Measurements from ENCODE around the gene IBSP. TPM values are rescaled to one million over a fixed set of nuclear protein-coding genes. Genes with fewer than 3 reads are reported as not detected.

IBSP gene
- total and polyA plus RNA-seq, 2 donors from 2014 or later = not detected

- intact Hi-C loops (cut with DNase I) = no loop called here
- TF ChIP-seq CTCF (IDR thresholded peaks at IDR 0.05; ENCODE audit: borderline replicate concordance, extremely low read depth, insufficient read depth) = no peak
- Histone ChIP-seq H3K27ac (ENCODE audit: low read depth in 2 of 2, low read length in 2 of 2) (no peak overlapping the region), H3K4me1 (ENCODE audit: control insufficient read depth in 2 of 3, insufficient read depth in 2 of 3, low read depth in 1 of 3, low read length in 3 of 3) (no peaks in the 10 kb centered on the region), H3K27me3 (ENCODE audit: control insufficient read depth, insufficient read depth, low read length) (no peaks in the 10 kb centered on the region), H3K36me3 (ENCODE audit: control insufficient read depth in 2 of 3, insufficient read depth in 3 of 3, low read length in 3 of 3) (no peaks in the 10 kb centered on the region), H3K9ac (ENCODE audit: low read length in 3 of 3) (no peak overlapping the region), H3K9me3 (ENCODE audit: control insufficient read depth in 2 of 3, insufficient read depth in 1 of 3, low read length in 3 of 3) (no peaks in the 10 kb centered on the region), H3K4me3 (ENCODE audit: low read length in 3 of 3) (no peak overlapping the region)
- no peak for DNase-seq
- no peak for FAIRE-seq
Measured at GRCh38 chr4:87835743-87836142, 36.4 kb downstream of the IBSP start.

DNA sequence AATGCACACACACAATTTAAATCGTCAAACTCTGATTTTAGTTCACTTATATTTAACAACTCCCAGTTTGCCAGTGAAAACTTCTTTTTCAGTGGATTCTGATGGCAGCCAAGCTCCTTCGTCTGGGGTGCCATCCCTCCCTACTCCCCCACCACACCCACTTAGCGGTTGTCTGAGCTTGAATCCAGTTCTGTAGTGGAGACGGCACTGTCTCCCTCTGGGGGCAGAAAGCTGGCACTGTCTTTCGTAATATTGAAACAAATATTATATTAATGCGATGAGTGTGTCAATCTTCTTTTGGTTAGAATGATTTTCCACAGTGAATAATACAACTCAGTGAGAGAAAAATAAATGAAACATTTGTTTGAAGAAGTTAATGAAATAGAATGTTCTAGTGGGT lies 38.9 kb downstream of the IBSP start:
- H3K4me3 ChIP-seq (ENCODE audit: low read length in 3 of 3) = no peak overlapping the region
- FAIRE-seq (no peak), DNase-seq (no peak)
- H3K9me3 ChIP-seq (ENCODE audit: control insufficient read depth in 2 of 3, insufficient read depth in 1 of 3, low read length in 3 of 3) = no peaks in the 10 kb centered on the region
- no peak overlapping the region for H3K27ac ChIP-seq (ENCODE audit: low read depth in 2 of 2, low read length in 2 of 2)
- intact Hi-C loops (cut with DNase I) = no loop called here
- no peak overlapping the region for H3K9ac ChIP-seq (ENCODE audit: low read length in 3 of 3)
- H3K36me3 ChIP-seq (ENCODE audit: control insufficient read depth in 2 of 3, insufficient read depth in 3 of 3, low read length in 3 of 3) = no peaks in the 10 kb centered on the region
- no peaks in the 10 kb centered on the region for H3K4me1 ChIP-seq (ENCODE audit: control insufficient read depth in 2 of 3, insufficient read depth in 2 of 3, low read depth in 1 of 3, low read length in 3 of 3)
- H3K27me3 ChIP-seq (ENCODE audit: control insufficient read depth, insufficient read depth, low read length) = no peaks in the 10 kb centered on the region
- no peak for TF ChIP-seq CTCF (IDR thresholded peaks at IDR 0.05; ENCODE audit: borderline replicate concordance, extremely low read depth, insufficient read depth)

- FAIRE-seq (peak; percentile 83), DNase-seq (peak in 2 of 5 donors; percentile 29 to 42)
- Histone ChIP-seq H3K27ac (ENCODE audit: low read depth in 2 of 2, low read length in 2 of 2) (no peak overlapping the region), H3K4me1 (ENCODE audit: control insufficient read depth in 2 of 3, insufficient read depth in 2 of 3, low read depth in 1 of 3, low read length in 3 of 3) (no peaks in the 10 kb centered on the region), H3K9ac (ENCODE audit: low read length in 3 of 3) (peak overlapping the region in 1 of 3 donors; percentile 23), H3K4me3 (ENCODE audit: low read length in 3 of 3) (no peak overlapping the region), H3K36me3 (ENCODE audit: control insufficient read depth in 2 of 3, insufficient read depth in 3 of 3, low read length in 3 of 3) (no peaks in the 10 kb centered on the region), H3K27me3 (ENCODE audit: control insufficient read depth, insufficient read depth, low read length) (no peaks in the 10 kb centered on the region), H3K9me3 (ENCODE audit: control insufficient read depth in 2 of 3, insufficient read depth in 1 of 3, low read length in 3 of 3) (no peaks in the 10 kb centered on the region)
- peak; percentile 57 for TF ChIP-seq CTCF (IDR thresholded peaks at IDR 0.05; ENCODE audit: borderline replicate concordance, extremely low read depth, insufficient read depth)
- intact Hi-C loops (cut with DNase I) = no loop called here
Measured at GRCh38 chr4:87838890-87839591, 39.7 kb downstream of the IBSP start.

- TF ChIP-seq CTCF (IDR thresholded peaks at IDR 0.05; ENCODE audit: borderline replicate concordance, extremely low read depth, insufficient read depth) = no peak
- no peak overlapping the region for H3K4me3 ChIP-seq (ENCODE audit: low read length in 3 of 3)
- FAIRE-seq (no peak), DNase-seq (no peak)
- no peaks in the 10 kb centered on the region for H3K4me1 ChIP-seq (ENCODE audit: control insufficient read depth in 2 of 3, insufficient read depth in 2 of 3, low read depth in 1 of 3, low read length in 3 of 3)
- H3K9ac ChIP-seq (ENCODE audit: low read length in 3 of 3) = no peak overlapping the region
- H3K9me3 ChIP-seq (ENCODE audit: control insufficient read depth in 2 of 3, insufficient read depth in 1 of 3, low read length in 3 of 3) = no peaks in the 10 kb centered on the region
- no peaks in the 10 kb centered on the region for H3K36me3 ChIP-seq (ENCODE audit: control insufficient read depth in 2 of 3, insufficient read depth in 3 of 3, low read length in 3 of 3)
- H3K27me3 ChIP-seq (ENCODE audit: control insufficient read depth, insufficient read depth, low read length) = no peaks in the 10 kb centered on the region
- intact Hi-C loops (cut with DNase I) = no loop called here
- no peak overlapping the region for H3K27ac ChIP-seq (ENCODE audit: low read depth in 2 of 2, low read length in 2 of 2)
Measured at GRCh38 chr4:87839592-87839946, 40.2 kb downstream of the IBSP start.
